GM10847 (cell line): Measurements from ENCODE around the gene OR2Y1.

Experiments used
- POLR2A ChIP-seq: IDR thresholded peaks from 2 replicates; pipeline ENCODE4 v1.6.1; 2011; ENCODE audit not compliant: insufficient read length; ENCODE audit errors: extremely low read depth

Gene OR2Y1, protein sequence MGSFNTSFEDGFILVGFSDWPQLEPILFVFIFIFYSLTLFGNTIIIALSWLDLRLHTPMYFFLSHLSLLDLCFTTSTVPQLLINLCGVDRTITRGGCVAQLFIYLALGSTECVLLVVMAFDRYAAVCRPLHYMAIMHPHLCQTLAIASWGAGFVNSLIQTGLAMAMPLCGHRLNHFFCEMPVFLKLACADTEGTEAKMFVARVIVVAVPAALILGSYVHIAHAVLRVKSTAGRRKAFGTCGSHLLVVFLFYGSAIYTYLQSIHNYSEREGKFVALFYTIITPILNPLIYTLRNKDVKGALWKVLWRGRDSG

DNA sequence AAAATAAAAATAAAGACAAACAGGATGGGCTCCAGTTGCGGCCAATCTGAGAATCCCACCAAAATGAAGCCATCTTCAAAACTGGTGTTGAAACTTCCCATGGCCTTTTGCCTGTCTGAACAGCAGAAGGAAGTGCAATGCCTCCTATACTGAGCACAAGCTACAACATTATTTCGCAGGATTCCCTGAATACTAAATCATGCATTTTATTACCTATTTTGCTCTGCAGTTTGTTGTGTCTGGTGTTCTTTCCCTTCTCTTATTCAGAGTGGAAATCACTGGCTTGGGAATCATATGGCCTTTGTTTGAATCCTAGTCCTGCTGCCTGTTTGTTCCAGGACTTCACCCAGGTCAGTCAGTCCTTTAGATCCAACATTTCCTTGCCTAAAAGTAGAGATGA lies at the start of gene OR2Y1:
OR2Y1 (minus strand) TSS at position 101 of the 400 bp plus-strand sequence; CDS start at position 101, 0 bp downstream.
- no peak for TF ChIP-seq POLR2A

DNA sequence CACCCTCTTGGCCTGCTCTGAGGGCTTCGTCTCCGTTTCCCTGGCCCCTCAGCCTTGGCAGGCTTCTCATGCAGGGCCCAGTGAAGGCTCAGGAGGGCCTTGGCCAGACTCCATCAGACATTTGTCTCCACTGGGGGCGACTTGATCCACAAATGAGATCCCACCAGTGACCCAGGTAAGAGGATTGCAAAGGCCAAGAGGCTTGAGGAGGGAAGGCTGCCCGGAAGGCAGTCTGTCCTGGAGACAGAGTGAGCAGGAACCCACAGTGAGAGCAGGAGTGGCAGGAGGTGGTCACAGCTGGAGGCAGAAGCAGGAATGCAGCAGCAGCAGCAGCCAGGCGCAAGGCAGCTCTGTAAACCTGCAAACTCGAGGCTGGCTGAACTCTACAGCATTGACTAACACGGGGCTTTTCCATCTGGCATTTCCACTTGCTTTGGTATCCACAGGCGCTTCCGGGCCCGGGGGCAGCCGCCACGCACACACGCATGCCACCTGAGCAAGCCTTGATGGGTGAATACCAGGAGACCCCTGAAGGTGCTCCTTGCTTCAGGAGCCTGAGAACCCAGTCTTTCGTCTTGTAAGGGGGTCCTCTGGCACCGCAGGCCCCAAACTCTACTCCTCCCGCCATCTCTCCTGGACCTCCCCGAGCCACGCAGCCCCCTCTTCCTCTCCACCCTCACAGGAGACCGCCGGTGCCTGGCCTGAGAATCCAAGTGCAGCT lies 48.0 kb upstream of the OR2Y1 start:
- no peak for TF ChIP-seq POLR2A

DNA sequence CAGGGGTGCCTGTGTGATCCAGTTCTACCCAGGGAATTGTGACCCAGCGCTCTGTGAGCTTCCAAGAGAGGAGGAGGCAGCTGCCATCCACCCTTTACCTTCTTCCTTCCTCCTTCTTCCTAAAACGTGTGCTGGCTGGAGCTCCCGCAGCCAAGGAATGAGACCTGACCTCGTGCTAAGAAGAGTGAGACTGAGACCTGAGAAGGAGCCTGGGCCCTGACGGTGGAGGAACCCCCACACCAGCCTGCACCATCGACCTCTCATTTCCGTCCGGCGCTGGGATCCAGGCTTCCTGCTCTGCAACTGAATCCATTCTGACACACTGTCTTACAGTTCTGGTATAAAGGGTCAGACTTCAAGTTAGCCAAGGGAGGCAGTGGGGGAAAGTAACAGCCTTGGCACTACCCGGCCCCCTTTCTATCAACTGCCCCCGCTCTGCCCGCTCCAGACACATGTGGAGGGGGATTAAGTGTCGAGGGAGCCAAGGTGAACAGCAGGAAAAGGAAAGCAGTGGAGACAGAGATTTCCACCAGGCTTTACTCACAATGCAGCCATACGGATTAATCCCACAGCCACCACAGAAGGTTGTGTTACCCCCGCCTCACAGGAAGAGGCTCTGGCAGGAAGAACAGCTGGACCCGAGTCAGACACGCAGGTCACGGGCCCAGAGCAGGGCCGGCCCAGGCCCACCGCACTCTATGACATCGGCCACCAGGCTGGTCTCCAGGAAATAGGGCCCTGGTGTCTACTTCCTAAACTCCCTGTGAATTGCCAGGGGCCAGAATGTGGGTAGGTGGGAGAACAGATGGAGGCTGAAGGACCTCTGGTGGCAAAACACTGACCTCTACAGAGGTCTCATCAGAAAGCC lies 46.9 kb upstream of the OR2Y1 start:
- TF ChIP-seq POLR2A = no peak

DNA sequence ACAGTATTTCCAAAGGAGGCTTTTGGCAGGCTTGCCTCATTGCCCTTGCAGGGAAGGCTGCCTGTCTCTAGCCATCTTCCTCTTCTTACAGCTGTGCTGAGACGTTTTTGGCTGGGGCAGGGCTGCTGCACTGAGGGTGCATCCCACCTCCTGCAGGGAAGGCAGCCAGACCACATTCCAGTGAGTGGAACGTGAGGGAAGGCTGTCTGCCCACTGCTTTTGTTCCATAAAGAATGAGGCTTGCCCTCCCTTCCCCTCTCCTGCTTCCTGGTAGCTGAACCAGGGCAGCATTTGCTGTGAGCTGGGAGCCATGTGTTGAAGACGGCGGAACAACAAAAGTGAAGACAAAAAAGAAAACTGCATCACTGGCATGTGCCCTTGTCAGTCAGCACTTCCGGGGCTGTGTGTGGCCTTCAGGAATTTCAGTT lies 46.0 kb upstream of the OR2Y1 start:
- no peak for TF ChIP-seq POLR2A

DNA sequence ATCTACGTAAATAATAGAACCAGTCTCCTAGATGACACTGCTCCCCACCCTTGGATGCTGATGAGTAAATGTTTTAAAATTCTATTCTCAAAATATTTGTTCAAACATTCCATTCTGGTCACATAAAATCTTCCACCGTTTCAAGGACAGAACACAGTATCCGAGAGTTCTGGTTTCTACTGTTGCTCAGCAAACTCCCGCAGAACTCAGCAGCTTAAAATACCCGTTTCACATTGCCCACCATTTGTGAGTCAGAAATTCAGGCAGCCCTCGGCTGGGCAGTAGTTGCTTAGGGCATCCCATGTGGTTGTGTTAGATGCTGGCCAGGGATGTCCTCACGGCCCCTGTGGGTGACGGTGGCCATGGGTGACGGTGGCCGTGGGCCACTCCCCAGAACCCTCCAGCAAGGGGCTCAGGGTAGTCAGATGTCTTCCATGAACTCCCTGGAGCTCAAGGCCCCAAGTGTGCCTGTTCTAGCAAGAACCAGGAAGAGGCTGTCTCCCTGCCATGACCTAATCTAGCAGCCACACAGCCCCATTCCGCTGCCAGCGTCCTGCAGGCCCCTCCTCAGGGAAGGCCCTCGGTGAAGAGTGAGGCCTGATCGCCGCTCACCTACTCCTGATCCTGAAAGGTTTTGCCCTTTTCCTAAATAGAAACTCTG lies 45.4 kb upstream of the OR2Y1 start:
- no peak for TF ChIP-seq POLR2A

DNA sequence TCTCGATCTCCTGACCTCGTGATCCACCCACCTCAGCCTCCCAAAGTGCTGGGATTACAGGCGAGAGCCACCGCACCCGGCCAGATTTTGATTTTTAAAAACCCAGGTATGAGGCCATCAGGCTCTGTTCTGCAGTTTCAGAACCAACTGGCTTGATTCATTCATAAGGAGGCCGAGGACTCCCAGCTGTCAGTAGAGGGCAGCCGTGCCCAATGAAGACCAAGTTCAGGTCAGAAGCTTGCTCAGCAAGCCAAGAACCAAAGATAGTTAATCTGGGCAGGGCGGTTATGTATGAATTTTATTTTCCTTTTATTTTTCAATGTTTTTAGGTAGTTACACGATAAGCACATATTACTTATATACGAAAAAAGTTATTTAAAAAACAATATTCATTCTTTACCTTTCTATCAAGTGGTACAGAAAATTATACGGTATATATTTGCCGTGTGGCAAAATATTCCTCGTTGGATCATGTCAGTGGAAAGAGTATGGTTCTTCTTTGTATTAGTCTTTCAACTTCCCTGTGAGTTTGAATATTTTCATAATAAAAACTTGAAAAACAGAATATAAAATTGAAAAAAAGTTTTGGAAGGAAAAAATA lies 44.7 kb upstream of the OR2Y1 start:
- TF ChIP-seq POLR2A = no peak

DNA sequence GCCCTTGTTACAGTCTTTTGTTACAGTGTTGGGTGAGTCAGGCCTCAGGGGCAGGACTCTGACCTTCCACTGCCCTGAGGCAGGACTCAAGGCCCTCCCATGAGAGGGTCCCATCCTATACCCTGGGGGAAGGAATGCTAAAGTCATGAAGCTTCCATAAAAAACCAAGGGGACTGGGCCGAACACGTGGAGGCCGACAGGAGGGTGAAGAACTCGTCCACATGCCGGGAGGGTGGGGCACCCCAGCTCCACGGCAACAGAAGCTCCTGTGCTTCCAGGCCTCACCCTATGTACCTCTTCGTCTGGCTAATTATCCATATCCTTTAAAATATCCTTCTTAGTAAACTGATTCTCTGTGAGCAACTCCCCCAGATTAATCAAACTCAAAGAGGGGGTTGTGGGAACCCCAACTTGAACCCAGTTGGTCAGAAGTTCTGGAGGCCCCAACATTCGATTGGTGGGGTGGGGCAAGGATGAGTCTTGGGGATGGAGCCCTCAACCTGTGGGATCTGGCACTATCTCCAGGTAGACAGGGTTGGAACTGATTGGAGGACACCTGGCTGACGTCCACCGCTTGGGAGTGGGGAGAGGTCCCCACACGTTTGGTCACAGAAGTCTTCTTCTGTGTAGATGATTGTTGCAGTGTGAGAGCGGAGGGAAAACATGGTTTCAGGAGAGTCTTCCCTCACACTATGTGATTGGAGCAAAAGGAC lies 43.6 kb upstream of the OR2Y1 start:
- TF ChIP-seq POLR2A = no peak

DNA sequence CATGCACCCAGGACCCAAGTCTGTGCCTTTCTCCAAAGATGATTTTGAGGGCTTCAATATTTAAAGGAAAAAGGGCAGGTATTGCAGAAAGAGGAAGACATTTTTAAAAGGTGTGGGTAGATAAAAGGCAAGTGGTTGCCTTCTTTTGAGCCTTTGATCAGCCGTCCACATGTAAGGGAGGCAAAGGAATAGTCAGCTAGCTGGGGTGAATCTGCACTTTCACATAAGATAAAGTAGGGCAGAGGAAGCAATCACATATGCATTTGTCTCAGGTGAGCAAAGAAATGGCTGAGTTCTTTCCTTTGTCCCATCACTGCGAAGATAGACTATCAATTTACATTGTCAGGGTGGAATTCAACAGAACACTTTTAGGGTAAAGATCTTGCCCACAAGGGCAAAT lies 42.9 kb upstream of the OR2Y1 start:
- no peak for TF ChIP-seq POLR2A

DNA sequence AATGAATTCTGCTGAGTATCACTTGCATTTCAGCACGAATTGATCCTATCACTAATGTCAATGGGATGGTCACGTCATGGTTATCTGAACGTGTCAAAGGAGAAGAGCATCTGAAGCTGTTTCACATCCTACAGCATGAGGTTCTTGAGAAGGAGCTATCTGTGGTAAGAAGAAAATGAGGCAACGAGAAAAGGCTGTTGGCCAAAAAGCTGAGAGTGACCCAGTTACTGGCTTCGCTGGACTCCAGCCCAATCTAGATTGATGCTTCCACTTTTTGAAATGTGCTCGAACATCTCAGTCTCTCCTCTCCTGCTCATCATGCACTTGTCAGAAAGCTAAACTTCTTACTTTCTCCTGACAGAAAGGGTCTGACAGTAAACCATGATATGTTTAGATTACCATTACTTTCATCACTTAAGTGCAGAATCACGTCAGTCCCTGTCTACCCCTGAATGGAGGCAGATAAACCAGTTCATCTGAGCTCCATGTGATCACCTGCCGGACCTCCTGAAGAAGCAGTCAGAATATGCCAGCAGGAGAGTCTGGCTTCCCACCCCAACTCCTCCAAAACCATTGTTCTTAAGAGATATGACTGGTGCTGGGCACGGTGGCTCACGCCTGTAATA lies 40.2 kb upstream of the OR2Y1 start:
- TF ChIP-seq POLR2A = no peak

DNA sequence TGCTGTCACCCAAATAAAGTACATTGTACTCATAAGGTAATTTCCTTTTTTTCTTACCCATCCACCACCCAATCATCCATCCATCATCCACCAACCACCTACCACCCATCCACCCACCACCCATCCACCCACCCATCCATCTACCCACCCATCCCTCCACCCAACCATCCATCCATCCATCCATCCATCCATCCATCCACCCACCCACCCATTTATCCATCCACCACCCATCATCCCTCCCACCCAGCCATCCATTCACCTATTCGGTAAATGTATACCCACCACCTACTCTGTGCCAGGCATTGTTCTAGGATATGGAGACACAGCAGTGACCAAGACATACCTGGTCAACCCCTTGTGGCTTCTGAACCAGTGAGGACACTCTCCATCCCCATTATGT lies 37.6 kb upstream of the OR2Y1 start:
- TF ChIP-seq POLR2A = no peak

DNA sequence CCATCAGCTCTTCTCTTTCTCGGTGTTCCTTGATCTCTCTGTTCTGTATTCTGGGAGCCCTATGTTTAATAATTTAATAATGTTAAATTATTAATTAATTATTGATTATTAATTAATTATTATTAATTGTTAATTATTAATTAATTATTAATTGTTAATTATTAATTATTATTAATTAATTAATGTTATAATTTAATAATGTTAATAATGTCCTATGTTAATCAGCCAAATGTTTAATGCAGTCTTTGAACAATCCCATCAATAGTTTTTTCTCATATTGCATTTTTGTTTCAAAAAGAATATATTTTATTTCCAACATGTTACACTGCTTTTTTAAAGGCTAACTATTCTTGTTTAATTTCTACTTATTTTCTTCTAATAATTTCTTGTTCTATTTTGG lies 36.5 kb upstream of the OR2Y1 start:
- no peak for TF ChIP-seq POLR2A

DNA sequence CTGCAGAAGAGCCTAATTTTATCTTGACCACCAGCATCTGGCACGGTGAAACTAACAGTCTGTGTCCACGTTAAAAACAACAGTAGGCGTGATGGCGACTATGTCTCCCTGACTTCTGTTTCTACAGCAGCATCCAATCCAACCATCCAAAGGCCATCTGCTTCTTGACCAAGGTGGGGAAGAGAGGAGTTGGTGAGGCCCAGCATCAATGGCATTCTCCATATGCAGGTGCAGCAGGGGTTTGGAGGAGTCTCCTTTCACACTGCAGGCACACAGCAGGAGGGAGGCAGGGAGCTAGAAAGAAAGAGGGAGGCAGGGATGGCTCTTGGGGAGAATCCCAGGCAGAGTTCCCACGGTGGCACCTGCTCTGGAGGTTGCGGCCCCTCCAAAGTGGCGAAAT lies 35.8 kb upstream of the OR2Y1 start:
- no peak for TF ChIP-seq POLR2A

DNA sequence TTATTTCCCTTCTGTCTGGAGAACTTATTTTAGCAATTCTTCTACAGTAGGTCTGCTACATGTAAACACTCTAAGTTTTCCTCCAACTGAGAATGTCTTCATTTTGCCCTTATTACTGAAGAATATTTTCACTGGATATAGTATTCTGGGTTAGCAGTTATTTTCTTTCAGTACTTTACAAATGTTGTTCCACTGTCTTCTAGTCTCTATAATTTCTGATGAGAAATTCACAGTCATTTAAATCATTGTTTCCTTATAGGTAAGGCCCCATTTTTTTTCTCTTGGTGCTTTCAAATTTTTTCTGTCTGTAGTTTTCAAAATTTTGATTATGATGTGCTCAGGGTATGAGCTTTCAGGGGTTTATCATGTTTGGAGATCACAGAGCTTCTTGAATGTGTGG lies 32.0 kb upstream of the OR2Y1 start:
- no peak for TF ChIP-seq POLR2A

DNA sequence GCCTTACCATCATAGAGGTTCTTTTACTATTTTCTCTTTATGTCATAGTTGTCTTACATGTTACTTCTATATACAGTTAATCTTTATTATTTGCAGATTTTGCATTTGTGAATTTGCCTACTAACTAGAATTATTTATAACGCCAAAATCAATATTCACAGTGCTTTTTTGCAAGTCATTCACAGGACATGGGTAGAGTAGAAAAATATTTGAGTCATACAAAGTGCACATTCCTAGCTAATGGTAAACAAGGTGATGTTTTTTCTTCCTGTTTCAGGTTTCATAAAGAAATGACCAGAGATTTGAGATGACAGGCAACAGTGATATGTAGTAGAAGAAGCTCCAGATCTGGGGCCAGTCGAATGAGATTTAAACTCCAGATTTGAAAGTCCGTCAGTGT lies 30.0 kb upstream of the OR2Y1 start:
- TF ChIP-seq POLR2A = no peak

DNA sequence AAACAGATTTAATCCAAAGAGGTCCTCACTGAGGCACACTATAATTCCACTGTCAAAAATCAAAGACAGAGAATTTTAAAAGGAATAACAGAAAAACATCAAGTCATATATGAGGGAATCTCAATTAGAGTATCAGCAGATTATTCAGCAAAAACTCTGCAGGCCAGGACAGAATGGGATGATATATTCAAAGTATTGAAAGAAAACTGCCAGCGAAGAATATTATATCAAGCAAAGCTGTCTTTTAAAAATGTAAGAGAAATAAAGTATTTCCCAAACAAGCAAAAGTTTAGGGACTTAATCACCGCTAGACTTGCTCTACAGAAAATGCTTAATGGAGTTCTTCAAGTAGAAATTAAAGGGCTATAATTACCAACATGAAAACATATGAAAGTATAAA lies 15.7 kb upstream of the OR2Y1 start:
- TF ChIP-seq POLR2A = no peak
